ENCODE results near the gene CHRM5. TPM values are rescaled to one million over a fixed set of nuclear protein-coding genes. Genes with fewer than 3 reads are reported as not detected.
A peak's percentile ranks its signal among the peaks of the same experiment; 100 is the strongest.
"Not testable (repeated sequence)": the region's sequence is repeated elsewhere in the genome, so short reads cannot be mapped to it uniquely, and the experiment has no call there.

Gene CHRM5
- total RNA-seq, 1 experiment from 2014 or later = 0.06 TPM

- DNase-seq (ENCODE audit: low read depth) = no peak
Measured at GRCh38 chr15:34039790-34040113, 71.5 kb downstream of the CHRM5 start.

- no peak for DNase-seq (ENCODE audit: low read depth)
Measured at GRCh38 chr15:34043391-34043790, 75.1 kb downstream of the CHRM5 start.

- DNase-seq (ENCODE audit: low read depth) = no peak
Measured at GRCh38 chr15:34043813-34044212, 75.5 kb downstream of the CHRM5 start.

- DNase-seq (ENCODE audit: low read depth) = no peak
Measured at GRCh38 chr15:34046471-34047145, 78.3 kb downstream of the CHRM5 start.

- peak; percentile 95 for DNase-seq (ENCODE audit: low read depth)
Measured at GRCh38 chr15:34047893-34048775, 79.8 kb downstream of the CHRM5 start.

- DNase-seq (ENCODE audit: low read depth) = peak; percentile 90
Measured at GRCh38 chr15:34049112-34049511, 80.8 kb downstream of the CHRM5 start.

- not testable (repeated sequence) for DNase-seq (ENCODE audit: low read depth)
Measured at GRCh38 chr15:34050385-34050784, 82.1 kb downstream of the CHRM5 start.

- DNase-seq (ENCODE audit: low read depth) = no peak
Measured at GRCh38 chr15:34054081-34054707, 85.9 kb downstream of the CHRM5 start.

- peak; percentile 74 for DNase-seq (ENCODE audit: low read depth)
Measured at GRCh38 chr15:34055868-34056595, 87.7 kb downstream of the CHRM5 start.

GRCh38 chr15:34056911-34057310, 88.6 kb downstream of the CHRM5 start:
- DNase-seq (ENCODE audit: low read depth) = no peak

- no peak for DNase-seq (ENCODE audit: low read depth)
Measured at GRCh38 chr15:34059476-34059875, 91.2 kb downstream of the CHRM5 start.

GRCh38 chr15:34059946-34060345, 91.6 kb downstream of the CHRM5 start:
- no peak for DNase-seq (ENCODE audit: low read depth)

- DNase-seq (ENCODE audit: low read depth) = no peak
Measured at GRCh38 chr15:34064438-34064837, 96.1 kb downstream of the CHRM5 start.

GRCh38 chr15:34065261-34065660, 97.0 kb downstream of the CHRM5 start:
- no peak for DNase-seq (ENCODE audit: low read depth)

GRCh38 chr15:34065941-34066340, 97.6 kb downstream of the CHRM5 start:
- no peak for DNase-seq (ENCODE audit: low read depth)

GRCh38 chr15:34070003-34070402, 101.7 kb downstream of the CHRM5 start:
- DNase-seq (ENCODE audit: low read depth) = no peak

- no peak for DNase-seq (ENCODE audit: low read depth)
Measured at GRCh38 chr15:34076785-34077184, 108.5 kb downstream of the CHRM5 start.

- no peak for DNase-seq (ENCODE audit: low read depth)
Measured at GRCh38 chr15:34078900-34079299, 110.6 kb downstream of the CHRM5 start.

- no peak for DNase-seq (ENCODE audit: low read depth)
Measured at GRCh38 chr15:34079904-34080303, 111.6 kb downstream of the CHRM5 start.

GRCh38 chr15:34084086-34084485, 115.8 kb downstream of the CHRM5 start:
- DNase-seq (ENCODE audit: low read depth) = peak; percentile 81

GRCh38 chr15:34085746-34086145, 117.4 kb downstream of the CHRM5 start:
- DNase-seq (ENCODE audit: low read depth) = peak; percentile 91

GRCh38 chr15:34099914-34100313, 131.6 kb downstream of the CHRM5 start:
- no peak for DNase-seq (ENCODE audit: low read depth)
